ENCODE data around the gene OSBPL8.

DNA sequence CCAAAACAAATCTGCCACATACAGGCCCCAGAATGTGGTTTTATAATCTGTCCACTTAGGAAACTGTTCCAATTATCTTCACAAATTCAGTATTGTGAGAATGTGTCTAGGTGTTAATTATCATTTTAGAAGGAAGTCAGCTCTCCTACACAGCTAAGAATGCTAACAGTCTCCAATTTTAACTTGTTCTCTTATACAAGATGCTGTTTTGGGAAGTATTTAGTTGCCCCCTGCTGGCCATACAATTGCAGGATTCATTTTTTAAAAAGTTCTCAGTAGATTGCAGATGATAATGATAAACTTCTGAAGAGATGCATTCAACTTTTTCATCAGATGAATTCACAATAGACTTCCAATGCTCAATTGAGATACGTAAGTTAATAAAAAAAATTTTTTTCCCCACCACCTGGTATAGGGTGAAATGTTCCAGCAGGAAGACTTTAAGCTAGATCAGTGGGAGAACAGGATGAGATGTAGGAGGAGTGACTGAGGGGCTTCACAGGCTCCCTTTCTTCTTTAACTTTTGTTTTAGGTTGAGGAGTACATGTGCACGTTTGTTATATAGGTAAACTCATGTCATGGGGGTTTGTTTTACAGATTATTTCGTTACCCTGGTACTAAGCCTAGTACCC is 27.3 kb upstream of the OSBPL8 start:
- TF ChIP-seq NRF1 (IDR thresholded peaks at IDR 0.05; ENCODE audit: low read depth, low read length) = no peak
- no peak for TF ChIP-seq YY1 (IDR thresholded peaks at IDR 0.05; ENCODE audit: low read depth, low read length)
- TF ChIP-seq, protein P1, sequence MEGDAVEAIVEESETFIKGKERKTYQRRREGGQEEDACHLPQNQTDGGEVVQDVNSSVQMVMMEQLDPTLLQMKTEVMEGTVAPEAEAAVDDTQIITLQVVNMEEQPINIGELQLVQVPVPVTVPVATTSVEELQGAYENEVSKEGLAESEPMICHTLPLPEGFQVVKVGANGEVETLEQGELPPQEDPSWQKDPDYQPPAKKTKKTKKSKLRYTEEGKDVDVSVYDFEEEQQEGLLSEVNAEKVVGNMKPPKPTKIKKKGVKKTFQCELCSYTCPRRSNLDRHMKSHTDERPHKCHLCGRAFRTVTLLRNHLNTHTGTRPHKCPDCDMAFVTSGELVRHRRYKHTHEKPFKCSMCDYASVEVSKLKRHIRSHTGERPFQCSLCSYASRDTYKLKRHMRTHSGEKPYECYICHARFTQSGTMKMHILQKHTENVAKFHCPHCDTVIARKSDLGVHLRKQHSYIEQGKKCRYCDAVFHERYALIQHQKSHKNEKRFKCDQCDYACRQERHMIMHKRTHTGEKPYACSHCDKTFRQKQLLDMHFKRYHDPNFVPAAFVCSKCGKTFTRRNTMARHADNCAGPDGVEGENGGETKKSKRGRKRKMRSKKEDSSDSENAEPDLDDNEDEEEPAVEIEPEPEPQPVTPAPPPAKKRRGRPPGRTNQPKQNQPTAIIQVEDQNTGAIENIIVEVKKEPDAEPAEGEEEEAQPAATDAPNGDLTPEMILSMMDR (IDR thresholded peaks at IDR 0.05; ENCODE audit: control extremely low read depth in 1 of 3, insufficient read depth in 1 of 3, low read depth in 1 of 3, low read length in 3 of 3) = peak in 2 of 3 experiments; percentile 24 to 48; a peak in 2 of 4 replicates
- no peak for TF ChIP-seq USF2 (IDR thresholded peaks at IDR 0.05; ENCODE audit: low read length)
- TF ChIP-seq CHD2 (IDR thresholded peaks at IDR 0.05; ENCODE audit: low read length) = no peak
- TF ChIP-seq TEAD4 (IDR thresholded peaks at IDR 0.05; ENCODE audit: low read depth, low read length) = no peak
- no peak for TF ChIP-seq POLR2A (IDR thresholded peaks at IDR 0.05; ENCODE audit: control extremely low read depth in 1 of 2, low read depth in 2 of 2, low read length in 2 of 2)

Measured in H1 (cell line).